SK-N-SH (cell line): ENCODE measurements around the gene SHROOM3.

Experiments used
- CHD2 ChIP-seq: fragments of 150-350 bp; IDR thresholded peaks from 2 replicates; pipeline ENCODE4 v1.6.1; 2018; ENCODE audit warnings: low read length; ENCODE audit not compliant: partially characterized antibody
- CTCF ChIP-seq: fragments of 200-600 bp; sonication (generic); IDR thresholded peaks from 2 replicates; pipeline ENCODE4 v1.6.1; 2017; ENCODE audit warnings: antibody characterized with exemption, mild to moderate bottlenecking, moderate library complexity
- ELF1 ChIP-seq: IDR thresholded peaks from 2 replicates; pipeline ENCODE4 v1.4.0; 2012
- FOSL2 ChIP-seq: IDR thresholded peaks from 2 replicates; pipeline ENCODE4 v1.4.0; 2012; ENCODE audit warnings: low read depth, mild to moderate bottlenecking, moderate library complexity, borderline replicate concordance
- NRF1 ChIP-seq: IDR thresholded peaks from 2 replicates; pipeline ENCODE4 v1.6.1; 2012; ENCODE audit warnings: low read depth, mild to moderate bottlenecking, low read length
- SMC3 ChIP-seq: IDR thresholded peaks from 2 replicates; pipeline ENCODE4 v1.6.1; 2012; ENCODE audit warnings: low read depth, low read length, improper control_type of control experiment
- TAF1 ChIP-seq: IDR thresholded peaks from 2 replicates; pipeline ENCODE4 v1.6.1; 2012; ENCODE audit warnings: low read depth, mild to moderate bottlenecking, low read length, moderate library complexity, borderline replicate concordance
- YY1 ChIP-seq: IDR thresholded peaks from 2 replicates; pipeline ENCODE4 v1.4.0; 2012; ENCODE audit warnings: low read depth, mild to moderate bottlenecking

DNA sequence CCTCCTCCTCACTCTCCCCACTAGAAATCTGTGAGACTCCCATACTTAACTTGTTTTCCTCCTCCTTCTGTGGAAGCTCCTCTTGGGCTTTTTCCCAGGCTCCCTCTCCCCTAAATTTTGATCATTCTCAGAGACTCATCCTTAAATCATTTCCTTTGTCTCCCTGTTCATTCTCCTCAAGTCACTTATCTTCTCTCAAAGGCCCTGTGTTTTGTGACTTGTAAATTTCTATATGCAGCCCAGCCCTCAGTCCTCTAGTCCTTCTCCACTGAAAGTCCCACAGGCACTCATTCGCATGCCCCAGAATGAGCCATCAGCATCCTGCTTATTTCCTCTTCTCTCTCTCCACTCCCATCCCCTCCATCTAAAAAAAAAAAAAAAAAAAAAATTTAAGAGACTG lies 291.1 kb downstream of the SHROOM3 start:
- TF ChIP-seq ELF1 (no peak), CTCF (no peak), YY1 (no peak), FOSL2 (no peak), CHD2 (no peak), SMC3 (no peak), NRF1 (no peak), TAF1 (no peak)
